Sigmoid colon (tissue), 3 donors: ENCODE data around the gene SGCD.

ENCODE experiments used
- CTCF ChIP-seq, 4 experiments: fragments of 450-650 bp in 3 of 4; fragments of 200-600 bp in 1 of 4; IDR thresholded peaks; one replicate each; pipeline ENCODE4 v1.5.1; 2016 to 2019; ENCODE audit warnings: antibody characterized with exemption in 4 of 4, mild to moderate bottlenecking in 3 of 4, moderate library complexity in 2 of 4
- POLR2A ChIP-seq, 2 donors: fragments of 450-650 bp; IDR thresholded peaks; one replicate each; pipeline ENCODE4 v1.6.1; 2016; ENCODE audit warnings: antibody characterized with exemption in 2 of 2, mild to moderate bottlenecking in 2 of 2, moderate library complexity in 2 of 2

GRCh38 chr5:156677963-156678362 lies 351.0 kb downstream of the SGCD start:
- TF ChIP-seq CTCF (IDR thresholded peaks at IDR 0.05) = no peak
- no peak for TF ChIP-seq POLR2A (IDR thresholded peaks at IDR 0.05)
